Smooth muscle cell of the brain vasculature (primary cell): ENCODE data around the gene IFI30.
"Not testable (repeated sequence)": the region's sequence is repeated elsewhere in the genome, so short reads cannot be mapped to it uniquely, and the experiment has no call there.

ENCODE experiments used
- DNase-seq: peaks from one replicate; pipeline ENCODE4 v3.0.0-alpha.2; 2012; ENCODE audit warnings: low read depth, low spot score

Gene IFI30

GRCh38 chr19:18203408-18203862 is 29.8 kb downstream of the IFI30 start:
- DNase-seq: no peak

DNA sequence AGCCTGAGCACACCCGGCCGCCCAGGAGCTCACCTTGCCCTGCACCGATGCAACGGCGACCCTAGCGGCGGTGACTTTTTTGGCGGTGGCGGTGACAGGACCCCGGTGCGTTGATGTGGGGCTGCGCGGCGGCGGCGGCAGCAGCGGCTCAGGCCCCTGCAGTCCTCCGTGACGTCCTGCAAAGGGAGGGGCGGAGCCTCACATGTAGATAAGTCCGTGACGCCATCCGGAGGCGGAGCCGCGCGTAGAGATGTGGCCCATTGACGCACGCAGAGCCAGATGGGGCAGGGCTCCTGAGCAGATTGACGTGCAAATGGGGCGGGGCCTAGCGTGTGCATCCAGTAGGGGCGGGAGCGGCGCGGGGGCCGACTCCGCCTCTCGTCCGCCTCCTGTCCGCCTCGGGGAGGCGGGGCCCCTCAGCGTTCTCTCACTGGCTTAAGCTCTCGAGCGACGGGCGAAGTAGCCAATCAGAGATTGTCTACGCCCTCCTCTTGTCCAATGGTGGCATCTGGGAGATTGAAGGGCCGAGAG is 30.3 kb downstream of the IFI30 start, which contains the start of gene RAB3A:
TSS of gene RAB3A (minus strand) at position 180 of the 531 bp plus-strand sequence. CDS start 1,302 bp downstream, outside the sequence.
- DNase-seq: peak; percentile 100

GRCh38 chr19:18204394-18205199 is 31.0 kb downstream of the IFI30 start:
- peak; percentile 57 for DNase-seq

DNA sequence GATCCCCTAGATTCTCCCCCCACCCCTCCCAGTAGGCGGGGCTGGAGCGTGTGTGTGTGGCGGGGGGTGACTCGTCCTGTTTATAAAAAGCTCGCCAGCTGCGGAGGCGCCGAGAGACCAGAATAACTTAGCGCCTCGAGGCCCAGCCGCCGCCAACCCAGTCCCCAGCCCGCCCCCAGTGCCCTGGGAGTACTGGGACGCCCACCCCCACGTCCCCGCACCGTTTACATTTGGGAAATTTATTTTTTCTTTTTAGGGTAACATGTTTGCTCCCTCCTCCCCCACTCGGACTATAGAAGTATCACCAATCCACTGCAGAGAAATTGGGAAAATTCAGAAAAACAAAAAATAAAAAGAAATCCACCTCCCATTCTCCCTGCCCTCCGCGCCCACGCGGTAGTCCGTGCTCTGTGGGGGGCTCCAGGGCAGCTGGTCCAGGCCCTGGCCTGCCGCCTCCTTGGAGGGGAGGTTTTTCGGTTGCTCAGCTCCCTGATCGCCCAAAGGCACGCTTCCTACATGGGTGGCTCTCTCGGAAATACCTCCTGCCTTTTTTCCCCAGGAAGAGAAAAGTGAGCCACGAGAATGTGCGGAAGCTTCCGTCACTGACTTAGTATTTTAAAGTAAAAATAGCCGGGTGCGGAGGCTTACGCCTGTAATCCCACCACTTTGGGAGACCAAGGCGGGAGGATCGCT is 31.7 kb downstream of the IFI30 start:
- no peak for DNase-seq

DNA sequence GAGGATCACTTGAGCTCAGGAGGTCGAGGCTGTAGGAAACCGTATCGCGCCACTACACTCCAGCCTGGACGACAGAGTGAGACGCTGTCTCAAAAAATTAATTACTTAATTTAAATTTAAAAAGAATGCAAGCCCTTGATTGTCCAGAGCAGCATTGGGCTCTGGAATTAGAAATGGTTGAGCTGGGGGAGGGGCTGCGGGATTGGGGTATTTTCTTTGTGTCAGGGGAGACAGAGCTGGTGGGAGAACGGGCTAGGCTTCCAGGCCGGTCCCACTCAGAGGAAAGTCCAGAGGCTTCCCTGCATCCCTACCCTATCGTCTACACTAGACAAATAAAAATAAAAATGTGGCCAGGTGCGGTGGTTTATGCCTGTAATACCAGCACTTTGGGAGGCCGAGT is 32.4 kb downstream of the IFI30 start:
- DNase-seq: no peak

DNA sequence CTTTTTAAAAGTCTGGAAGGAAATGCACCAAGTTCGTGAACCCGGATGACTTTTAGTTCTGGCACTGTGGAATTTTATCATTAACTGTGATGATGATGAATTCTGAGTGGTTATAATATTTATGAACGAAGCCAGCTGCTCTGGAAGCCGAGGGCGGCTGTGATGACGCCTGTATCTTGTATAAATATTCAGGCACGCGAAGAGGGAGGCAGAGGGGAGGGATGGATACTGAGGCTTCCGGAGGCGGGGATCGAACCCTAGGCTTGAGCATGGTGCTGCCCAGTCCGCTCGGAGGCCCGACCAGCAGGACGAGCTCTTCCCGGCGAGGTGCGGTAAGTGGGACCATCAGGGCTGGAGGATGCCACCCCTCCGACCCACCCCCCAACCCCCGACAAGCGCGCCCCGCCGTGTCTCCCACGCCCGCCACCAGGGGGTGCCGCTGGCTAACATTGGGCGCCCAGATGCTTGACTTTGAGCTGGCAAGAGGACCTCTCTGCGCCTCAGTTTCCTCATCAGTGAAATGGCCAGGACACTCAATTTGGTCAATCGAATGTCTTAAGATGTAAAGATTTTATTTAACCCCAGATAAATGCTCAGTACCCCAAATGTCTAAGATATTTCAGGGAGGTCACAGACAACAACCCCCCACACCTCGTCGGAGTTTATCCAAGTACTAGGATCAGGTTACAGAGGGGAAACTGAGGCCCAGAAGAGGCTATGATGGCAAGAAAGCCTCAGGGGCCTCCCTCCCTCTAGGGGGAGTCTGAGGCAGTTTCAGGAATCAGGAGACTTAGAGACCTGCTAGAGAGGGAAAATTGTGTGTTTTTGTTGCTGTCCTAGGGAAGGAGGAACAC is 34.7 kb downstream of the IFI30 start:
- DNase-seq: no peak

DNA sequence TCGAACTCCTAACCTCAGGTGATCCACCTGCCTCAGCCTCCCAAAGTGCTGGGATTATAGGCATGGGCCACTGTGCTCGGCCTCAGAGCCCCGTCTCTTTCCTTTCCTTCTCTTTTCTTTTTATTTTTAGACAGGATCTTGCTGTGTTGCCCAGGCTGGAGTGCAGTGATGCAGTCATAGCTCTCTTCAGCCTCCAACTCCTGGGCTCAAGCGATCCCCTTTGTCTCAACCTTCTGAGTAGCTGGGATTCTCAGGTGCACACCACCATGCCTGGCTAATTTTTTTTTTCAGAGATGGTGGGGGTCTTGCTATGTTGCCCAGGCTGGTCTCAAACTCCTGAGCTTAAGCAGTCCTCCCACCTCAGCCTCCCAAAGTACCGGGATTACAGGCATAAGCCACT is 36.3 kb downstream of the IFI30 start:
- not testable (repeated sequence) for DNase-seq

GRCh38 chr19:18211683-18212082 is 38.1 kb downstream of the IFI30 start:
- DNase-seq: no peak

GRCh38 chr19:18214779-18215433 is 41.3 kb downstream of the IFI30 start:
- no peak for DNase-seq

- no peak for DNase-seq
Measured at GRCh38 chr19:18216789-18217188, 43.2 kb downstream of the IFI30 start.

GRCh38 chr19:18218159-18218558 is 44.5 kb downstream of the IFI30 start:
- DNase-seq: no peak

DNA sequence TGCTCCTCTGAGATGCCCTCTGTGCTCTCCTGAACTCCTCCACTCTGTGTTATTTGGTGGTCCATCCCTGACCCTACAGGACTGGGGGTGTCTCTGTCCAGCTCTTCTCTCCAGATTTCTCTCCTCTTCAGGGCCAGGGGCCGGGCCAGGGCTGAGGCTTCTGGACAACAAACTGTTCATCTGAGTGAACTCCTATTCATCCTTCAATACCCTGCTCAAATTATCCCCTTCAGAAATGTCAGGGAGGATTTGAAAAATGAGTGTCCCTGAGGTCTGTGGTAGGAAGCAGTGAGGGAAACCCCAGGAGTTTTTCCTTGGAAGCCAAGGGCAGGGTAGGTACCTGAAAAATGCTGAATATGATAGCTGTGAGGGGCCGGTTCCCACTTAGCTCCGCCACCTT is 45.0 kb downstream of the IFI30 start:
- no peak for DNase-seq

DNA sequence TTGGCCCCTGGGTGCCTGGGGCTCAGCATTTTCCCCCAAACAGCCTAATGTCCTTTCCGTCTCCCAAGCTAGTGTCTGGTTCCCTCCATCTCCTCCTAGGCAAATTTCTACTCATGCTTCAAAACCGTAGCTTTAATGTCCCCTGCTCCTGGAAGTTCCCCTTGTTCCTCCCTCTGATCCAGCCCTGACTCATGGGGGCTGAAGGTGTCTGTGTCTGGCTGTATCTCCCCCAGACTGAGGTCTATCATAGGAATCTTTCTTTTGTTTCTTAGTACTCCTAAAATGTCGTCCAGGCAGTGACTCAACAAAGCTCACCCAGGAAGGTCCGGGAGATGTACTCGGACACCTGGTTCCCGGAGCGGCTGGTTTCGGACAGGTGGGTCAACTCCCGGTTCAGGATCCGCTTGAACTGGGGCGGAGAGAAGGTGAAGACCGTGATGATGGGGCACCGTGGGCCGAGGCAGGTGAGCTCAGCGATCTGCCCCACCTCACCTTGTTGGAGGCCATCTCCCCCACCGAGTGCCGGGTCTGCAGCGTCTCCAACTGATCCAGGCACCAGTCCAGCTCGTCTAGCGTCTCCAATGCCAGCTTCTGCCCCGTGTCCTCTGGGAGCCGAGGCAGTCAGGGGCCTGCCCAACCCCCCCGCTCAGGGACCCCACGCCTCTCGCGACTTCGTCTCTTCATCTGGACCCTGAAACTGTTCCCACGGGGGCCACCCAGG is 46.5 kb downstream of the IFI30 start:
- DNase-seq: no peak

DNA sequence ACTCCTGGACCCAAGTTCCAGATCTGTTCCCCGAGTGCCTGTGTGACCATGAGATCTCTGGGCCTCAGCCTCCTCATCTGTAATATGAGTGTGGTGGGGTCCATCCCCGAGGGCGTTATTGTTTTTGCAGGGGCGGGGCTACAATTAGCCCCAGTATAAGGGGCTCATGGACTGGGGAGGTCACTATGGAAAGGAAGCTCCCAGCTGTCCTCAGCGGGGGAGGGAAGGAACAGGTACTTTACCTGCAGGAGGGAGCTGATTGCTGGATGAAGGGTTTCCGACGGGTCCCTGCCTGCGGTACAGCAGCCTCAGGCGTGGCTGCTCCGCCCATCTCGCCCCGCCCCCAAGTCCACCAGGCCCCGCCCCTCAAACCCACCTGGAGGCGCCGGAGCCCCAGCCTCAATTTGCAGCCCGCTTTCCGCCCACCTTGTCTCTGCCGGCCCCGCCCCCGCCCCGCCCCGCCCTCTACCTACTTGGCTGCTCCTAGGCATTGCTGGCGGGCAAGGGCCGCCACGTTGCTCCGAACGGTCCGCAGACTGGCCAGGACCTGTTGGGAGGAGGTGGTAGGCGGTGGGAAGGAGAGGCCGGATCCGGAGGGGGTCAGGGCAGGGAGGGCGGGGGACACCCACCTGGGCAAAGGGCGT is 47.1 kb downstream of the IFI30 start:
- no peak for DNase-seq

GRCh38 chr19:18221815-18222725 is 48.5 kb downstream of the IFI30 start:
- DNase-seq: no peak

GRCh38 chr19:18223860-18224524 is 50.4 kb downstream of the IFI30 start:
- no peak for DNase-seq

DNA sequence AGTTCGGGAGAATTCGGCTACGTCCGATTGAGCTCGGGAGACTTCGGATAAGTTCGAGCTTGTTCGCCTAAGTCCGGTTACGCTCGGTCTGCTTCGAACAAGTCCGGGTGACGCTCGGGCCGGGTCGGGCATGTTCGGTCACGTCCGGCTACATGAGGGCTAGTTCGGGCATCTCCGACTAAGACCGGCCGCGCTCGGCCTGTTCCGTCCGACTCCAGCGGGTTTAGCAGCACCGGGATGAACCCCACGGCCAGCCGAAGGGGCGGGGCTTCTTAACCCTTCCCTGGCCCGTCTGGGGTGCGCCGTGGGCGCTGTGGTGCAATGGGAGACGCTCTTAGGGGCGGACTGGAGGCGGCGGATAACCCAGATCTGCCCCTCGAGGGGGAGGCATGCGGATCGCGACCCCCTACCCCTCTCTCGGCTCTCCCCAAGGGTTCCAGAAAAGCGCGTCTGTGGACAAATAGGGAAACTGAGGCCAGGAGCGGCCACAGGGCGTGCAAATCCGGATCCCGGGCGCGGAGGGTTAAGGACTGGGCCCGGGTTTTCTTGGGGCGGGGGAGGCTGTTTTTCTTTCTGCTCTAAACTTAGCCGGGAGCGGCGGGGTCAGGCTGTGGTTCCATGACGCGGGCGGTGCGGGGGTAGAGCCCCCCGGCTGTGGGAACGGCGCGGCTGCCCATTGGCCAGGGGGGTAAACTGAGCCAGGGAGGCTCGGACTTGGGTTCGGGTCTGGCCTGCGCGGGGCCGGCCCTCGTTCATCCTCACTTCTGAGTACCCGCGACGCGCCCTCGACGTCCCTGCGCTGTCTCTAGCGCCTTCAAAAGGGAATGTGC is 51.1 kb downstream of the IFI30 start:
- peak; percentile 99 for DNase-seq

GRCh38 chr19:18225355-18225701 is 51.7 kb downstream of the IFI30 start:
- no peak for DNase-seq
